ENCODE results near the gene GCSAM.

DNA sequence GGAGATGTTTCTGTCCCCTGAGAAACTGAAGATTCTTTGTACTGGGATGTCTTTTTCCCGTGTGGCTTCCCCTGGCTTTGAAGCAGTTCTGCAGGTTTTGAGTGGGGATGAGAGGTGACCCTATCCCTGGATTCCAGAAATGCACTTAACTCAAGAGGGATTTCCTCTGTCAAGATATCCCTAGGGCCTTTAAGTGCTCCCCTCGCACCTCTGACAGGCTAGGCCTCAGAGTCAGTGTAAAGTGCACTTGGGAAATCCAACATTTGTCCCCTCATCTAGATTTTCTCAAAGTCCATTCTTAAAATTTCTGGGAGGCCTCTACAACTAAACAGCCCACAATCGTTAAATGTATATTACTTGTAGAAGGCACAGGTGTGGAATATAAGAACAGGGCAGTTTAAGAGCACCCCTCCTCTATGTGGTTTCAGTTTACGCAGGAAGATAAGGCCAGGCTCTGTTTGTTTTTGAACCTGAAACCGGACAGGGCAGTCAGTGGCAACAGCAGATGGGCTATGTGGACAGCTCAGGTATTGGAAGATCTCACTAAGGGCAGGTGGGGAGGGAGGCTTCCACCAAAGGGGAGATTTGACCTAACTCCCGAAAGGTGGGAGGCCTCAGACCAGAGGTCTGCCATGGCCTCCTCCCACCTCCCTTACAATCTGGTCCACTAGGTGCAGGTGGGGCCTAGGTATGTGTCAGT, 42.0 kb downstream of the GCSAM start:
- TF ChIP-seq CTCF (IDR thresholded peaks at IDR 0.05; ENCODE audit: poor library complexity) (no peak), EZH2 (IDR thresholded peaks at IDR 0.05; ENCODE audit: borderline replicate concordance) (no peak)

All from hepatocyte (in vitro differentiated cells).